K562 (cell line): ENCODE results near the gene CDCA5.

Experiments used
- ATF6 ChIP-seq: sonication (generic); formaldehyde crosslinking; IDR thresholded peaks from 2 replicates; pipeline ENCODE4 v1.4.0; 2020; ENCODE audit warnings: mild to moderate bottlenecking, missing genetic modification reagents
- CBFB ChIP-seq: sonication (generic); formaldehyde crosslinking; IDR thresholded peaks from 2 replicates; pipeline ENCODE4 v1.4.0; 2020; ENCODE audit warnings: mild to moderate bottlenecking, missing genetic modification reagents
- CHD2 ChIP-seq: IDR thresholded peaks from 2 replicates; pipeline ENCODE4 v1.6.1; 2011; ENCODE audit warnings: low read depth, low read length
- CTCF ChIP-seq, 3 experiments: IDR thresholded peaks in 2 of 3; conservative IDR thresholded peaks in 1 of 3; 2 replicates each; pipeline ENCODE4 v1.5.1; 2011 to 2012; ENCODE audit warnings: low read length in 3 of 3, mild to moderate bottlenecking in 3 of 3, control low read depth in 2 of 3, improper control_type of control experiment in 1 of 3, inconsistent platforms in 1 of 3, low read depth in 1 of 3, mixed read lengths in 1 of 3, moderate library complexity in 1 of 3; ENCODE audit not compliant: insufficient read depth in 2 of 3
- ESRRA ChIP-seq: fragments of 450-650 bp; IDR thresholded peaks from 2 replicates; pipeline ENCODE4 v1.6.1; 2014; ENCODE audit warnings: low read depth, mild to moderate bottlenecking, moderate library complexity, borderline replicate concordance
- HMBOX1 ChIP-seq: sonication (generic); IDR thresholded peaks from 2 replicates; pipeline ENCODE4 v1.6.1; 2016
- KLF16 ChIP-seq: IDR thresholded peaks from 2 replicates; pipeline ENCODE4 v1.6.1; 2016; ENCODE audit warnings: antibody characterized with exemption
- PHF8 ChIP-seq: fragments of 200-600 bp; sonication (generic); IDR thresholded peaks from 2 replicates; pipeline ENCODE4 v1.6.1; 2012; ENCODE audit warnings: mixed run types, mild to moderate bottlenecking, inconsistent platforms, low read length, moderate library complexity, borderline replicate concordance
- POLR2A ChIP-seq: fragments of 450-650 bp; conservative IDR thresholded peaks from 2 replicates; pipeline ENCODE4 v1.6.1; 2016
- POLR2AphosphoS5 ChIP-seq: IDR thresholded peaks from 2 replicates; pipeline ENCODE4 v1.6.1; 2011; ENCODE audit warnings: mild to moderate bottlenecking, low read depth, low read length, moderate library complexity; ENCODE audit not compliant: control insufficient read depth, insufficient read depth
- RB1 ChIP-seq: fragments of 450-650 bp; IDR thresholded peaks from 2 replicates; pipeline ENCODE4 v1.6.1; 2017; ENCODE audit warnings: low read depth, mild to moderate bottlenecking
- SETDB1 ChIP-seq: IDR thresholded peaks from one replicate; pipeline ENCODE4 v1.6.1; 2012; ENCODE audit warnings: low read length, control low read depth, inconsistent platforms
- ZBTB33 ChIP-seq: sonication (generic); formaldehyde crosslinking; IDR thresholded peaks from 2 replicates; pipeline ENCODE4 v1.8.1; 2023; ENCODE audit warnings: mild to moderate bottlenecking, missing genetic modification reagents

DNA sequence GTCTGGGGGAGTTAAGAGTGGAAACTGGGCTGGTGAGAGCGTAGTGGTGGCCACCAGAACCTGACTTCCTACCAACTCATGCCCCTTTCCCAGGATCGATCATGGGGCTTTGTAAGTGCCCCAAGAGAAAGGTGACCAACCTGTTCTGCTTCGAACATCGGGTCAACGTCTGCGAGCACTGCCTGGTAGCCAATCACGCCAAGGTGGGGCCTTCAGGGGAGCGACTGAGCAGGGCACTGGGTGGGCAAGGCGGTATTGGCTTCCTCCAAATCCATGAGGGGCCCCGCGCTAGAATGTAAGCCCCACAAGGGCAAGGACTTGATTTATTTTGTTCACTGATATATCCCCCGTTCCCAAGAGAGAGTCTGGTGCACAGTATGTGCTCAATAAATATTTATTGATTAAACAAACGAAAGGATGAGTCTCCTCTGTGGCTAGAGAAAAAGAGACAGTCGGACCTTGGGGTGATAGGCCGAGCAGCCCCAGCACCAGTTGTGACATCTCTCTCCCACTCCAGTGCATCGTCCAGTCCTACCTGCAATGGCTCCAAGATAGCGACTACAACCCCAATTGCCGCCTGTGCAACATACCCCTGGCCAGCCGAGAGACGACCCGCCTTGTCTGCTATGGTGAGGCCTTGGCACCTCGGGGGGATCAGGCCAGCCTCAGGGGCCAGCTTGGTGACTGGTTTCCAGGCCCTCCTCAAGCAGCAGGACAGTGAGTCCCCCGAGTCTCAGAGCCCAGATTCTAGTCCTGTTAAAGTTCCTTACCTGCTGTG is 947 bp upstream of the CDCA5 start:
- TF ChIP-seq ATF6 (CRISPR knock-in tag) (no peak), CBFB (CRISPR knock-in tag) (no peak), SETDB1 (no peak), POLR2A (no peak), KLF16 (no peak), PHF8 (no peak), RB1 (no peak), HMBOX1 (no peak), CTCF (IDR thresholded peaks at IDR 0.05 in 2 of 3, conservative IDR thresholded peaks at IDR 0.05 in 1 of 3; ENCODE audit: insufficient read depth in 2 of 3, low read depth in 1 of 3, low read length in 3 of 3) (no peak), POLR2AphosphoS5 (no peak), ZBTB33 (no peak), ESRRA (no peak), CHD2 (no peak)
